ENCODE data around the gene RUFY1. TPM values are rescaled to one million over a fixed set of nuclear protein-coding genes. Genes with fewer than 3 reads are reported as not detected.
A peak's percentile ranks its signal among the peaks of the same experiment; 100 is the strongest.
"Not testable (repeated sequence)": the region's sequence is repeated elsewhere in the genome, so short reads cannot be mapped to it uniquely, and the experiment has no call there.

The RUFY1 gene
- total RNA-seq, 2 donors from 2014 or later = 56.2 to 86.3 TPM

- not testable (repeated sequence) for H3K4me3 ChIP-seq; H3K4me1 ChIP-seq (ENCODE audit: control insufficient read depth in 1 of 2, low read depth in 2 of 2); H3K36me3 ChIP-seq; H3K9me3 ChIP-seq; H3K27me3 ChIP-seq (replicated peaks; ENCODE audit: insufficient read depth); ATAC-seq (ENCODE audit: insufficient number of reproducible peaks, low FRiP score, low read depth); H3K27ac ChIP-seq; DNase-seq (ENCODE audit: low spot score)
Measured at GRCh38 chr5:179519416-179520070, 30.8 kb upstream of the RUFY1 start.

GRCh38 chr5:179522107-179522506 lies 28.2 kb upstream of the RUFY1 start:
- not testable (repeated sequence) for DNase-seq (ENCODE audit: low spot score); H3K4me3 ChIP-seq; H3K27ac ChIP-seq; H3K27me3 ChIP-seq (replicated peaks; ENCODE audit: insufficient read depth); ATAC-seq (ENCODE audit: insufficient number of reproducible peaks, low FRiP score, low read depth); H3K4me1 ChIP-seq (ENCODE audit: control insufficient read depth in 1 of 2, low read depth in 2 of 2); H3K36me3 ChIP-seq; H3K9me3 ChIP-seq

GRCh38 chr5:179526978-179527377 lies 23.4 kb upstream of the RUFY1 start:
- TF ChIP-seq CTCF (IDR thresholded peaks at IDR 0.05) = no peak
- no peak overlapping the region for H3K4me3 ChIP-seq
- no peak for DNase-seq (ENCODE audit: low spot score)
- no peaks in the 10 kb centered on the region for H3K27me3 ChIP-seq (replicated peaks; ENCODE audit: insufficient read depth)
- H3K4me1 ChIP-seq (ENCODE audit: control insufficient read depth in 1 of 2, low read depth in 2 of 2) = peaks cover 5 to 6% of the 10 kb centered on the region in 2 donors
- H3K36me3 ChIP-seq = no peaks in the 10 kb centered on the region
- H3K27ac ChIP-seq = no peak overlapping the region
- ATAC-seq (ENCODE audit: insufficient number of reproducible peaks, low FRiP score, low read depth) = no peak
- no peaks in the 10 kb centered on the region for H3K9me3 ChIP-seq

- Histone ChIP-seq H3K27ac (no peak overlapping the region), H3K4me1 (ENCODE audit: control insufficient read depth in 1 of 2, low read depth in 2 of 2) (peaks cover 5 to 6% of the 10 kb centered on the region in 2 donors), H3K36me3 (no peaks in the 10 kb centered on the region), H3K9me3 (no peaks in the 10 kb centered on the region), H3K27me3 (replicated peaks; ENCODE audit: insufficient read depth) (no peaks in the 10 kb centered on the region), H3K4me3 (peak overlapping the region; percentile 73)
- ATAC-seq (ENCODE audit: insufficient number of reproducible peaks, low FRiP score, low read depth) (no peak), DNase-seq (ENCODE audit: low spot score) (no peak)
- no peak for TF ChIP-seq CTCF (IDR thresholded peaks at IDR 0.05)
Measured at GRCh38 chr5:179530069-179530998, 20.0 kb upstream of the RUFY1 start.

GRCh38 chr5:179533024-179533423 lies 17.3 kb upstream of the RUFY1 start:
- no peak for ATAC-seq (ENCODE audit: insufficient number of reproducible peaks, low FRiP score, low read depth)
- Histone ChIP-seq H3K4me3 (no peak overlapping the region), H3K27me3 (replicated peaks; ENCODE audit: insufficient read depth) (no peaks in the 10 kb centered on the region), H3K36me3 (no peaks in the 10 kb centered on the region), H3K9me3 (no peaks in the 10 kb centered on the region), H3K4me1 (ENCODE audit: control insufficient read depth in 1 of 2, low read depth in 2 of 2) (peaks cover 5 to 6% of the 10 kb centered on the region in 2 donors), H3K27ac (no peak overlapping the region)
- TF ChIP-seq CTCF (IDR thresholded peaks at IDR 0.05) = no peak
- no peak for DNase-seq (ENCODE audit: low spot score)

- H3K9me3 ChIP-seq = no peaks in the 10 kb centered on the region
- TF ChIP-seq CTCF (IDR thresholded peaks at IDR 0.05) = no peak
- ATAC-seq (ENCODE audit: insufficient number of reproducible peaks, low FRiP score, low read depth) = no peak
- no peaks in the 10 kb centered on the region for H3K27me3 ChIP-seq (replicated peaks; ENCODE audit: insufficient read depth)
- peaks cover 5 to 6% of the 10 kb centered on the region in 2 donors for H3K4me1 ChIP-seq (ENCODE audit: control insufficient read depth in 1 of 2, low read depth in 2 of 2)
- H3K4me3 ChIP-seq = no peak overlapping the region
- no peak overlapping the region for H3K27ac ChIP-seq
- H3K36me3 ChIP-seq = no peaks in the 10 kb centered on the region
- DNase-seq (ENCODE audit: low spot score) = no peak
Measured at GRCh38 chr5:179533907-179534306, 16.4 kb upstream of the RUFY1 start.
